Measurements from ENCODE around the gene OGDH.

The OGDH gene

DNA sequence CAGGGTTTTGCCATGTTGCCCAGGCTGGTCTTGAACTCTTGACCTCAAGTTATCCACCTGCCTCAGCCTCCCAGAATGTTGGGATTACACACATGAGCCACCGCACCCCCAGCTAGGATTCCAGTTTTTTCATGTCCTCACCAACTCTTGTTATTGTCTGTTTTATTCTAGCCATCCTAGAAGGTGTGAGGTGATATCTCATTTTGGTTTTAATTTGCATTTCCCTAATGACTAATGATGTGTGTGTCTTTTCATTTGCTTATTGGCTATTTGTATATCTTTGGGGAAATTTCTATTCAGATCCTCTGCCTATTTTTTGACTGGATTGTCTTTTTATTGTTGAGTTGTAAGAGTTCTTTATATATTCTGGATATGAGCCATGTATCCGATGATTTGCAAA lies 83.0 kb downstream of the OGDH start:
- TF ChIP-seq EZH2phosphoT487 (IDR thresholded peaks at IDR 0.05; ENCODE audit: borderline replicate concordance, low read length), result no peak
- TF ChIP-seq, protein P1, sequence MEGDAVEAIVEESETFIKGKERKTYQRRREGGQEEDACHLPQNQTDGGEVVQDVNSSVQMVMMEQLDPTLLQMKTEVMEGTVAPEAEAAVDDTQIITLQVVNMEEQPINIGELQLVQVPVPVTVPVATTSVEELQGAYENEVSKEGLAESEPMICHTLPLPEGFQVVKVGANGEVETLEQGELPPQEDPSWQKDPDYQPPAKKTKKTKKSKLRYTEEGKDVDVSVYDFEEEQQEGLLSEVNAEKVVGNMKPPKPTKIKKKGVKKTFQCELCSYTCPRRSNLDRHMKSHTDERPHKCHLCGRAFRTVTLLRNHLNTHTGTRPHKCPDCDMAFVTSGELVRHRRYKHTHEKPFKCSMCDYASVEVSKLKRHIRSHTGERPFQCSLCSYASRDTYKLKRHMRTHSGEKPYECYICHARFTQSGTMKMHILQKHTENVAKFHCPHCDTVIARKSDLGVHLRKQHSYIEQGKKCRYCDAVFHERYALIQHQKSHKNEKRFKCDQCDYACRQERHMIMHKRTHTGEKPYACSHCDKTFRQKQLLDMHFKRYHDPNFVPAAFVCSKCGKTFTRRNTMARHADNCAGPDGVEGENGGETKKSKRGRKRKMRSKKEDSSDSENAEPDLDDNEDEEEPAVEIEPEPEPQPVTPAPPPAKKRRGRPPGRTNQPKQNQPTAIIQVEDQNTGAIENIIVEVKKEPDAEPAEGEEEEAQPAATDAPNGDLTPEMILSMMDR (IDR thresholded peaks at IDR 0.05; ENCODE audit: low read depth, low read length, poor library complexity, severe bottlenecking), result no peak
- Histone ChIP-seq H3K36me3 (ENCODE audit: control insufficient read depth, low read length) (peaks cover 35% of the 10 kb centered on the region), H3K27me3 (ENCODE audit: control insufficient read depth, low read length) (no peaks in the 10 kb centered on the region)

DNA sequence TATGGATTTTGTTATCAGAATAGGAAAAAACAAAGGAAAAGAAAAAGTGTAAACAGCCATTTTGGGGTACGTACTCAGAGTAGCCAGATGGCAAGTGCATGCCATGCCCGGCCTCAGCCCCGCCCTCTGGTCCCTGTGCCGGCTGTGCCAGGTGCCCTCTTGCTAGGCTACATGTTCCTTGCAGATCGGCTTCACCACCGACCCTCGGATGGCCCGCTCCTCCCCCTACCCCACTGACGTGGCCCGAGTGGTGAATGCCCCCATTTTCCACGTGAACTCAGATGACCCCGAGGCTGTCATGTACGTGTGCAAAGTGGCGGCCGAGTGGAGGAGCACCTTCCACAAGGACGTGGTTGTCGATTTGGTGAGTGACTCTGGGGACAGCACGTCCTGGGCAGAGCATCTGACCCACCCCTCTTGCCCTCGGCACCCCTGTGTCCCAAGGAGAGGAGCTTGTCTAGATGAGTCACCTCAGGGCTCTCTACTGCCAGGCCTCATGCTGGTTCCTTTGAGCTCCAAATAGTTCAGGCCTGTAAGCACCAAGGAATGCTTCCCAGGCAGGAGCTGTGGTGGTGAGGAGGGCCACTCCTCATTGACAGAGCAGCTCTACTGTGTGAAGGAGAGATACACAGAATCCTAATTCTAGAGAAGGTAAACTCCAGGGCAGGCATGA lies 87.3 kb downstream of the OGDH start:
- H3F3A ChIP-seq (ENCODE audit: control insufficient read depth, insufficient read depth), result no peaks in the 10 kb centered on the region
- H3K27ac ChIP-seq (ENCODE audit: low read depth, low read length), result no peak overlapping the region
- H3K36me3 ChIP-seq (ENCODE audit: control insufficient read depth, low read length), result peaks cover 69% of the 10 kb centered on the region
- H3K4me3 ChIP-seq (ENCODE audit: low read length), result no peak overlapping the region
- H3K4me2 ChIP-seq (ENCODE audit: low read length), result no peak overlapping the region
- no peaks in the 10 kb centered on the region for H4K20me1 ChIP-seq (ENCODE audit: control insufficient read depth, insufficient read depth, low read depth, low read length)
- H3K9me2 ChIP-seq (replicated peaks; ENCODE audit: control insufficient read depth, low read length), result no peaks in the 10 kb centered on the region
- H3K4me1 ChIP-seq (ENCODE audit: control insufficient read depth, low read length), result no peaks in the 10 kb centered on the region
- no peaks in the 10 kb centered on the region for H3K79me2 ChIP-seq (ENCODE audit: control insufficient read depth, low read length)
- no peaks in the 10 kb centered on the region for H3K27me3 ChIP-seq (ENCODE audit: control insufficient read depth, low read length)
- TF ChIP-seq EZH2phosphoT487 (IDR thresholded peaks at IDR 0.05; ENCODE audit: borderline replicate concordance, low read length), result no peak
- TF ChIP-seq, protein P1 (IDR thresholded peaks at IDR 0.05; ENCODE audit: low read depth, low read length, poor library complexity, severe bottlenecking), result no peak
- H3K9me3 ChIP-seq (ENCODE audit: control insufficient read depth, insufficient read depth, low read length), result no peaks in the 10 kb centered on the region

More for the DNA sequence above, 83.0 kb downstream of the OGDH start:
- no peak overlapping the region for H3K27ac ChIP-seq (ENCODE audit: low read depth, low read length)
- no peaks in the 10 kb centered on the region for H4K20me1 ChIP-seq (ENCODE audit: control insufficient read depth, insufficient read depth, low read depth, low read length)
- H3K79me2 ChIP-seq (ENCODE audit: control insufficient read depth, low read length), result no peaks in the 10 kb centered on the region
- 0 out of 2 replicates have a peak, but pooled peaks cover 2% of the 10 kb centered on the region for H3F3A ChIP-seq (ENCODE audit: control insufficient read depth, insufficient read depth)
- no peak overlapping the region for H3K4me3 ChIP-seq (ENCODE audit: low read length)
- H3K9me2 ChIP-seq (replicated peaks; ENCODE audit: control insufficient read depth, low read length), result no peaks in the 10 kb centered on the region
- H3K9me3 ChIP-seq (ENCODE audit: control insufficient read depth, insufficient read depth, low read length), result no peaks in the 10 kb centered on the region
- no peak overlapping the region for H3K4me2 ChIP-seq (ENCODE audit: low read length)
- H3K4me1 ChIP-seq (ENCODE audit: control insufficient read depth, low read length), result no peaks in the 10 kb centered on the region

DNA sequence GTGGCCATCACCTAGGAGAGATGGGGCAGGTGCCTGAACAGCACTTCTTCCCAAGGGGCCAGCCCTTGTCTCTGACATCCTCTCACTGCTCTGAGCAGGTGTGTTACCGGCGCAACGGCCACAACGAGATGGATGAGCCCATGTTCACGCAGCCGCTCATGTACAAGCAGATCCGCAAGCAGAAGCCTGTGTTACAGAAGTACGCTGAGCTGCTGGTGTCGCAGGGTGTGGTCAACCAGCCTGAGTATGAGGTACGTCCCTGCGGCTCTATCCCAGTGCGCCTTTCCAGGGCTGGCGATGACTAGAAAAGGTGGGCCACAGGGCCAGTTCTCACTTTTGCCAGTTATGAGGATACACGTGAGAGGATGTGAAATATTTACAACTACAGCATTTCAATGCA lies 87.9 kb downstream of the OGDH start:
- TF ChIP-seq, protein P1 (IDR thresholded peaks at IDR 0.05; ENCODE audit: low read depth, low read length, poor library complexity, severe bottlenecking), result no peak
- TF ChIP-seq EZH2phosphoT487 (IDR thresholded peaks at IDR 0.05; ENCODE audit: borderline replicate concordance, low read length), result no peak
- Histone ChIP-seq H3K4me1 (ENCODE audit: control insufficient read depth, low read length) (no peaks in the 10 kb centered on the region), H3K4me3 (ENCODE audit: low read length) (no peak overlapping the region), H3K27ac (ENCODE audit: low read depth, low read length) (no peak overlapping the region), H4K20me1 (ENCODE audit: control insufficient read depth, insufficient read depth, low read depth, low read length) (no peaks in the 10 kb centered on the region), H3K9me3 (ENCODE audit: control insufficient read depth, insufficient read depth, low read length) (no peaks in the 10 kb centered on the region), H3K79me2 (ENCODE audit: control insufficient read depth, low read length) (no peaks in the 10 kb centered on the region), H3K4me2 (ENCODE audit: low read length) (no peak overlapping the region), H3K9me2 (replicated peaks; ENCODE audit: control insufficient read depth, low read length) (no peaks in the 10 kb centered on the region), H3K27me3 (ENCODE audit: control insufficient read depth, low read length) (no peaks in the 10 kb centered on the region), H3K36me3 (ENCODE audit: control insufficient read depth, low read length) (peaks cover 71% of the 10 kb centered on the region), H3F3A (ENCODE audit: control insufficient read depth, insufficient read depth) (no peaks in the 10 kb centered on the region)

All from DOHH2 (cell line).